AG08395 (cell line): Measurements from ENCODE around the gene PDE7B.
A peak's percentile ranks its signal among the peaks of the same experiment; 100 is the strongest.

ENCODE experiments used
- DNase-seq: peaks from one replicate; pipeline ENCODE4 v3.0.0; 2012; ENCODE audit warnings: mixed read lengths, low spot score

Gene PDE7B

DNA sequence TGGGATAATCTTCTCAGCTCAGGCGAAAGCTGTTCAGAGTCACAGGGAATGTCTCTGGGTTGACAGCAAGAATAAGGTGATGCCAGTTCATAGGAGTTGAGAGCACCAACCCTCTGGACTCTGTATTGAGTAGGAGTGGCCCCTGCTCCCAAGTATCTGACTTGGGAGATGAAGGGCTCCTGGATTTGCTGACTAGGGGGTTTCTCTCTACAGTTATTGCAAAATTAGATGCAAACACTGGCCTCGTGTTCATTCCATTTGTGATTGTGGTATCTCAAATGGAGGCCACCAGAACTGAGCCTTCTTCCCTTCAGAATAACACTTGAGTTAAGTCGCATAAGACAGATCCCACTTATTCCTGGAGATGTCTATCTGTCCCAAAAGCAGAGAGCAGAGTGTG, 135.7 kb downstream of the PDE7B start:
- no peak for DNase-seq

DNA sequence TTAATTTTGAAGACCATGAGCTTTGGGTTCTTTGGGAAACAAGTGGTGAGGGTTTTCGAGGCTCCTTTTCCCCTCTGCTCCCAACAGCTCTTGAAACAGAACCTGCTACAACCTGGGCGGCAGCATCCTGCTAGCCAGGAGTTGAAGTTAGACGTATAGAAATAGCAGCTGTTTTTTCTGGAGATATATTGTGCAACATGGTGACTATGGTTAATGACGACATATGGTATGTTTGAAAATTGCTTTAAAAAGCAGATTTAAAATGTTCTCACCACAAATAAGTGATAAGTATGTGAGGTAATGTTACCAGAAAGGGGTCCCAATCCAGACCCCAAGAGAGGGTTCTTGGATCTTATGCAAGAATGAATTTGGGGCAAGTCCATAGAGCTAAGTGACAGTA, 138.9 kb downstream of the PDE7B start:
- DNase-seq: no peak

DNA sequence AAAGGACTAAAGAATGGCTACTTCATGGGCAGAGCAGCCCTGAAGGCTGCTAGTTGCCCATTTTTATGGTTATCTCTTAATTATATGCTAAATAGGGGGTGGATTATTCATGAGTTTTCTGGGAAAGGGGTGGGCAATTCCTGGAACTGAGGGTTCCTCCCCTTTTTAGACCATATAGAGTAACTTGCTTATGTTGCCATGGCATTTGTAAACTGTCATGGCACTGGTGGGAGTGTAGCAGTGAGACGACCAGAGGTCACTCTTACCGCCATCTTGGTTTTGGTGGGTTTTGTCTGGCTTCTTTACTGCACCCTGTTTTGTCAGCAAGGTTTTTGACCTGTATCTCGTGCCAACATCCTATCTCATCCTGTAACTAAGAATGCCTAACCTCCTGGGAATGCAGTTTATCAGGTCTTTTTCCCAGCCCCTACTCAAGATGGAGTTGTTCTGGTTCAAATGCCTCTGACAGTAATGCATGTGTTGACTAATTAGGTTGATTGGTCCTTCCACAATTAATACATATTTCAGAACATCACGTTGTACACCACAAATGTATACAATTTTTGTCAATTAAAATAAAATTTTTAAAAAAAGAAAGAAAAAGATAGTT, 139.5 kb downstream of the PDE7B start:
- DNase-seq: no peak

DNA sequence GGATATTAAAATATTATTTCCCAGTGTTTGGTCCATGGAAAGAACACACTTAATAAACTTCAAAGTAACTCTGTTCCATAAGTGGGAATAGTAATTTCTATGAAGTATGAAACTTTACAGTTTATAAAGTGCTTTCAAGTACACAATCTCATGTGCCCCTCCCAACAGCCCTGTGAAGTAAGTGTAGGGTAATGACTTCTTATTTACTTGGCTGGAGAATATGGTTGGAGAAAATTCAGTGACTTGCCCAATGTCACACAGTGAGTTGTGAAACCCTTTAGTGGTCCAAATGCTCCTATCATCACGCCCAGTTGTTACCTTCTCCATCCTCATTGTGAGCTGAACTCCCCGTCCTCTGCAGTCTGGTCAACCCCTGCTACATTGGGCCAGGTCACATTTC, 141.2 kb downstream of the PDE7B start:
- no peak for DNase-seq

DNA sequence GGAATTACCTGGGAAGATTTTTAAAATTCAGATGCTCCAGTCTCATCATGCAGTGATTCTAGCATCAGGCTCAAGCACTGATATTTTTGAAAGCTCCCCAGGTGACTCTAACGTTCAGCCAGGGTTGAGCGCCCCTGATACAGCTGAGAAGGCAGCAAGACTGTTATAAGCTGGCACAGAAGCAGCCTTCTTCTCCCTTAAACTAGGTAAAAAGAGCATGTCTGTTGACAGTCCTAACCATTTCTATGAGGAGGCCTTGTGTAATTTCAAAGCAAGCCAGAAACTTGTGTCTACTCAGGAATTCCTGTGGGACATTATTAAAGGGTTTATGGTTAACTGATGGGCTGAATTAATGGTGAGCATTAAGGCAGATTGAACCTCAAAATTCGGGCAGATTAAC, 141.9 kb downstream of the PDE7B start:
- no peak for DNase-seq

DNA sequence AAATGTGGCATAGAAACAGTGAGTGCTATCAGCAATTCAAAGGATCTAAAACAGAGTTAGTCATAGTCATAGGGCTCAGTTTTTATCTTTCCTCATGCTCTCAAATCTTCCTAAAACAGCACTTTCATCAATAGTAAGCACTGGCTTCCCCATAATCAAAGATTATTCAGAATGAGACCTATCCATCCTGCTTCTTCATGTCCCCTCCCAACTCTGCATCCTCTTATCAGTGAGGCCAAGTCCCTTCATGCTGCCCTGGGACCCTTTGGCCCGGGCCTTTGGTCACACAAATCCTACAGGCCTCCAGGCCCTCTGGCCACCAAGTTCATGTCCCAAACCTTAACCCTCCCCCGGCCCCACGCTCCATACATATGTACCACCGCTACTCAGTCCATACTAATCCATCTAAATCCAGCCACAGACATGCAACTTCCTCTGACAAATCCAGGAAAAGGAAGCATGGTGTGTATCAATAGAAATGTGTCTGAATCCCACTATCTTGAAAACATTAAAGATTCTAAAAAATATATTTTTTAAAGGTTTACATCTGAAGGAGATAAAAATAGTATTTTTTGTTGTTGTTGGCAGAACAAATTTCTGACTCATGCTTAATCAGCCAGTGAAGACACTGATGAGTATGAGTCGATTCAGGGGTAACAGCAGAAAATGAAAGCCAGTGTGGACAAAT, 143.5 kb downstream of the PDE7B start:
- DNase-seq: peak; percentile 58

DNA sequence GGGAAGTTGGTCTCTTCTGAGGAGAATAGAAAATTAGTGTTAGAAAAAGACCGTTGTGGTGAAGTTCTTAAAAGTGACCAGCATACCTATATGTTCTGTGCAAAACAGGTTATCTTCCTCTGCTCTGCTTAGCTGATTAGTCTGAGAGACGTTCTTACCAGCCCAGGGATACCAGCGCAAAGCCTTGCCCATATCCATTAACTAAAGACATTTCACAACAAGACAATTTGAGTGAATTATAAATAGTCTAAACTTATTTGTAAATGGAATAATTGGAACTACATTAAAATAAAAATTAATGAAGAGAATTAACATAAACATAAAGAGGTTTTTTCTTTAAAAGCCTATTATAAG, 144.0 kb downstream of the PDE7B start:
- no peak for DNase-seq

DNA sequence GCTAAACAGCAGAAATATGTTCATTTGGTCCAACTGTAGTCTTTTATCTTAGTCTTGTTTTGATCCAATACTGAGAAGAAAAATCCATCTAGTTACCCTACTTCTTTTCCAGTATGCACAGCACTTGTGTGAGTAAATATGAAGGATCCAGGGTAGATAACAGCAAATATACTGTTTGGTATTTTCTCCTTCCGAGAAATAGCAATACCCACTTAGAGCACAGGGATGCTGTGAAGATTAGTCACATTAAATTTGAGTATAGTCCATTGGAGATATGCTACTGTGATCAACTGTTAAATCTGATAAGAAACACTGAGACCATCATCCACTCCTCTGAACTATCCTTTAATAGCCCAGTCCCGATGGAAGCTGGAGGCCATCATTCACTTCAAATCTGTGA, 145.2 kb downstream of the PDE7B start:
- DNase-seq: no peak

DNA sequence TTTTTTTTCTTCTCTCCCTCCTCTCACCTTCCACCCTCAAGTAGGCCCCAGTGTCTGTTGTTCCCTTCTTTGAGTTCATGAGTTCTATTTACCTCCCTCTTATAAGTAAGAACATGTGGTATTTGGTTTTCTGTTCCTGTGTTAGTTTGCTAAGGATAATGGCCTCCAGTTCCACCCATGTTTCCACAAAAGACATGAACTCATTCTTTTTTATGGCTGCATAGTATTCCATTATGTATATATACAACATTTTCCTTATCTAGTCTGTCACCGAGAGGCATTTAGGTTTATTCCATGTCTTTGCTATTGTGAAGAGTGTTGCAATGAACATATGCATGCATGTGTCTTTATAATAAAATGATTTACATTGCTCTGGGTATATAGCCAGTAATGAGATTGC, 147.9 kb downstream of the PDE7B start:
- no peak for DNase-seq

DNA sequence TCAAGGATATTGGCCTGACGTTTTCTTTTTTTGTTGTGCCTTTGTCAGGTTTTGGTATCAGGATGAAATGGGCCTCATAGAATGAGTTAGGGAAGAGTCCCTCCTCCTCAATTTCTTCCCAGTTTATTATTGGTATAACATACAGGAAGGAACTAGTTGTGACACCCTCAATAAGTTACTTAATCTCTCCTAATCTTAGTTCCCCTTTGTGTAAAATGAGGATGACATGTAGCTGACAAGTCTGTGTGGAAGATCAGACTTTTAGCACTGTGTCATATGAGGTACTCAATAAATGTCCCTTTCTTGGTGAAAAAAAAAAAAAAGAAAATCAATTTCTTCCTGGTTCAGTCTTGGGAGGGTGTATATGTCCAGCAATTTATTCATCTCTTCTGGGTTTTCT, 155.8 kb downstream of the PDE7B start:
- DNase-seq: no peak

DNA sequence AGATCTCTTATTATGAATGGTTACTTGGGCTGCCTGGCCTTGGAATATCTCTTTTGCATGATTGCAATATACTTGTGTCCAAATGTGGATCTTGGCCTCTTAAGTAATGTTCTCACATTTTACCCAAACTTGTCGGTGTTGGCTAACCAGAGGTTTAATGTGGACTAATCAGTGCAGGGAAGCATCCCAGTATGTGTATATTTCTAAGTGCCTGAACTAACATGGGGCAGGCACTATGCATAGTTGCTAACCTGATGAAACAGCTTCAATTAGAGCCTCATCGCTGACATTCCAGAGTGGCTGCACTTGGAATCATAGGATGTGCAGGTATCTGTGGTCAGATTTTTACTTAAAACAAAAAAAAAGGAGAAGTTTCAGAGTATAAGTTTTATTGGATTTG, 160.0 kb downstream of the PDE7B start:
- no peak for DNase-seq

DNA sequence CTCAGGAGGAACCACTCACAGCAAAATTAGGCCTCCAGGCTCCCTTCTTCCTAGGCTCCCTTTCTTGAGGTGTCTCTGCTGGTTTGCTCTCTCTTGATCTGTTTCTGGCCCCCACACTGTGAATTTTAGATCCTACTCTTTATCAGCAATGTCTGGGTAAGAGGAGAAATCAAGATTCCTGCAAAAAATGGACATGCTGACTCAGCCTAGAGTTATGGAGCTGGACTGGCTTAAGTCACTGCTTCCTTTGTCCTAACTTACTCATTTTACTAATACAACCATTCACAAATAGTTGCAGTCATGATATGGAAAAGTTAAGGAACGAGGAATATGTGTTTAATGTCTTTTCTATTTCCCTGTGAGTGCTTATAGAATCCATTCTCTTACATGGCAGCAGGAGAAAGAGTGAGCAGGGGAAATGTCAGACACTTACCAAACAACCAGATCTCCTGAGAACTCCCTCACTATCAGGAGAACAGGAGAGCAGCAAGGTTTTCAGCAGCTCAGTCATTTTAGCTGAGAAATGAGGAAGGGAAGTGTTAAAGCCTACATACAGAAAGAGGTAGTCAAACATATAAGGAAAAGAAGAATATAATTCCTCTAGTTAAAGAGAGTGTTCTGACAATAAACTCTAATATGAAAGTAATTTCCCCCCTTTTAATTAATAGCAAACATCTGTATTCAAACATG, 160.8 kb downstream of the PDE7B start:
- DNase-seq: peak; percentile 60

DNA sequence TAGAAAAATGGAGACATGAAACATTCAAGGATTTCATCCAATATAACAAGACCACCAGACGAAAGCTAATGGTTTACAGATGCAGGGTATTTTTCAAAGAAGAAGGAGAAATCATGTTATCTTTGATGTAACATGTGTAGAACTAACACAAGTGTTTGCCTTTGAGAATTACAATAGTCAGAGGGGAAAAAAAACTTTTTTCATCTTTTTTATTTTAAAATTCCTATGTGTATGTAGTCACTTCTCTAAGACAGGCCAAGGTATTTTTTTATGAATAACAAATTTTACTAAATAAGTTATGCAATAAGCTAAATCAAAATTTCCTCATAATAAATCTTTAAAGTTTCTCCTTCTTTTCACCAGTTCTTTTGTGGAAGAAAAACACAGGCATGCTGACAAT, 161.4 kb downstream of the PDE7B start:
- no peak for DNase-seq

DNA sequence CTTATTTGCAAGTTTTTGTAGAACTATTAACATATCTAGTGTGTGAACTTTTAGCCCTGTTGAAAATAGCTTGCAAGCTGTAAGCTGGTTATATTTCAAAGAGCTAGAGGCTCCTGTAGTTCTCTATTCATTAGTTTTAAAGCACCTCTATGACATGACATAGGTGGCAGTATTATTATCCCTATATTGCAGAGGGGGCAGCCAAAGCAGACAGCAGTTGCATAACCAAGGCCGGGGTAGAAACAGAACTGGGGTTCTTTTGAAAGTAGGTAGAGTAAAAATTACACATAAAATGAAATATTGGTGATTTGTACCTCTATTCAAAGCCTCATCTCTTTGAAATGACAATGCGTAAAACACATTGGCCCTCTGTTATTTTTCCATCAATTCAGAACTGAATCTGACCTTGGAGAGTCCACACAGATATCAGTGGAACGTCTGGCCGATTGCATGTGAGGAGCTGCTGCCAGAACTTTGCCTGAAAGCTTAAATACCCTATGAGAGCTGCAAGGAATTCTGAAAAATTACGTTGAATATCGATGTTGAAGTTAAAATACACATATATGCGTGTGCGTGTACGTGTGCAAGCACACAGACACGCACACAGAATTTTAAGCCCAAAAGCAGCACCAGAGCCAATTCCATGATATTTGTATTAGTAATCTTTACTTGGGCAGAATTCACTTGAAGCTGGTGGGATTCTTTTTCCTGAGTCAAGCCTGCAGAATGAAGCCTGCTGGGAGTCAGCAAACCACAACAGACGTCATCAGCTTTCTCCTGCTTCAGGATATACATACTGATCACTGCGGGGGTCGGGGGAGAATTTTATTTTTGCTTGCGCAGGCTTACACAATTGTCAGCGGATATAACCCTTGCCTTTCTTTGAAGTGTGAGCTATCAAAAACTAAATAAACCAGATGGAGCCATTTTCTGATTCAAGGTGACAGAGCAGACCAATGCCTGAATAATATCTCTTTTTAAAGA, 163.2 kb downstream of the PDE7B start:
- peak; percentile 80 for DNase-seq

DNA sequence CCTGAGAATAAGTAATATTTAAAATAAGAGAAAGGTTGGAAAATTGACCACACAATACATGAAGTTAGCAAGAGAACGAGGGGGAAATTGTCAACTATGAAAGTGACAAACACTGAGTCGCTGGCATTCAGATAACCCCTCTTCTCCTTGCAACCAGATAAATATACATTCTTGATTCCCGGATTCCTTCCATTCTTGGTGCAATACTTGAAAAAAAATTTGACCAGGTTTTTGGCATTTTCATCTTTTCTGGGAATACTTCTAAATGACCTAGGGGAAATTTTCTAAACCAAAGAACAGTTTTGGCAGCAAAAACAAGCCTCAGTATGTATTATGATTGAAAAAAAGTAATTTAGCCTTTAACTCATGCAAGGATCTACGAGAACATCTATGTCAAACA, 164.0 kb downstream of the PDE7B start:
- no peak for DNase-seq

DNA sequence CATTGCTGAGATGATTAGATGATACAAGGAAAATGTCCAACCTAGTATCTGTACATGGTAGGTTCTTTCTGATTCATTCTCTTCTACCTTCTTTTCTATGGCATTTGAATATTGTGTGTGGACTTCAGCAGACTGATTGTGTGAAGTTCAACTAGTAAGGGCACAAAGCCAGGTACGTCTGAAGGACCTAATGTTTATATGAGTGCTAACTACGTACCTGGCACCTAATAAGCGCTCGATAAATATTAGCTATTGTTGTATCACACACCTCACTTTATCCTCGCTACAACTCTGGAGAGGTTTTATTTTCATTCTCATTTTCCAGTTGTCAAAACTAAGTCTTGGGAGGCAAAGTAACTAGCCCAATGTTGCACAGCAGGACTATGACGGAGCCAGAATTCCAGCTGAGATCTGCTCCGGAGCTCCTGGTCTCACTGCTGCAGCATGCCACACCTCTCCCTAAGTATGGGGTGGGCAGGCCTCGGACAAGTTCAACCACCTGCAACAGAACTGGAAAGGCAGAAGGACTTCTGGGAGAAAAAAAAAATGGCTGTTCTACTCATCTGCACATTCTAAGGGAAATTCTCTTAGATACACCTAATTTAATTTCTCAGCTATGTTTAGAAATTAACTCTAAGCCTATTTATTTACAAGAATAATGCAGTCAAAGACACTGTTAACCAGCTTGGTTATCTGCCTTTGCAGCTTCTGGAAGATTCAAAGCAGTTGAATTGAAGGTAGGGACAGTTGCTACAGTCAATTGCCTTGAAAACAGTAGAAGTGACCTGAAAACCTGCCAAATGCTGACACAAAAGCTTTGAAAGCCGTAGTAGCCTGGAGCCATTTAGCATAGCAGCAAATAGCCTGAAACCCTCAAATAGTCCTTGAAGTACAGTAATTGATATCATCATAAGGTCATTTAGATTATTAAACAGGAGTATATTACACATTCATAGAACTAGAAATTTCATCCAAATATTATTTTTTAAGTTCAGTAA, 165.0 kb downstream of the PDE7B start:
- DNase-seq: no peak

DNA sequence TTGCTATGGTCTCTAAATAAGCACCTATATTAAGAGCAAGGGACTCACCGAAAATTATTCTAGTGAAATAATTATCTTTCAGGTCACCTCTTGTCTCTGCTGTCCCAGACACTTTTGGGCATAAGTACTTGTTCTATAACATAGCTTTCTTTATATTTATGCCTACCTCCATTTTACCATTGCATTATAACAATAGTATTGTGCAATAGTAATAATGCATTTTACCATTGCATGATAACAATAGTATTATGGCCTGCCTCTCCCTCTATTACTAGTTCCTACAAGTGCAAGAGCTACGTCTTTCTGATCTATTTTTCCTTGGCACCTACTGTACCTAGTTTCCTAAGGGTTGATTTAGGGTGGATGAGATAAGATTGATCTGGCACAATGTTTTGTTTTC, 169.2 kb downstream of the PDE7B start:
- no peak for DNase-seq

DNA sequence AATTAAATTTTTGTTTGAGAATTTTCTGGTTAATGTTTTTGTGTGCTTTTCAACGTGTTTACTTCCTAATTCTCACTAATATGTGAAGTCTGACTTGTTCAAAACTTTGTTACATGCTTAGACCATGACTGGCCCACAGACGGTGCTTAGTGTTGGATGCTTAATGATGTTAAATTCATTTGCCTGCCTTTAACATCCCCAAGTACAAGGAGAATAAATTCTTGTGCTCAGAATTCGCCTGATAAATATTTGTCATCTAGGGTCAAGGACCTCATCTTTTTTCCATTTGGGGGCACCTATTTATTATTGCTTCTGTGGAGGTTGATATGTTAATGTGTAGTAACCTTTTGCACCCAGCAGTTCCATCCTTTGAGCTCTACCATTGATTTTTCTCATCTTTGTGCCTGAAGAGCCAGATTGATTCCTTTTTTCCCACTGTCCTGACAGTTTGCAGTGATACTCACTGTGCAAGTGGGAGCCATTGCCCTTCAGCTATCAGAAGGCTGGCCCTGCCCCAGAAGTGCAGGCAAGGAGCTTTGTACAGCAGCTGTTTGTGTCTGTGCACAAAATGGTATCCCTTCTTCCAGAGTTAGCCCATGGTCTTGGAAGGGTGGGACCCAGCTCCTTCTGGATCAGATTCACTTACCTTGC, 170.8 kb downstream of the PDE7B start:
- DNase-seq: no peak

DNA sequence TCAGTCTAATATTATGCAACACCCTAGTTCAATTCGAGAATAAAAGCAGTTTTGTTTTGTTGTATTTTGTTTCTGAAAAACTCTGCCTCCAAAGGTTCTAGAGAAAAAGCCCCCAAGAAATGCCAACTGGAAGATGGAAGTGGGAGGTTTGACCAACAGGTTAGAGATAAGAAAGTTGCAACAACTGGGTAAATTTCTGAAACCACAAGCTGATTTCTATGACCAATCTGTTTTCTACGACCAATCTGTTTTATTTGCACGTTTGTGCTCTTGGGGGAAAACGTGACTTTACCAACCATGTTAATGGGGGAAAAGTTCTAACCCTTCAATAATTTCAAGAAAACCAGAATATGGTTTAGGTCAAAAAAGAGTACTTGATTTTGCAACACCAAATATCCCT, 173.2 kb downstream of the PDE7B start:
- DNase-seq: no peak

DNA sequence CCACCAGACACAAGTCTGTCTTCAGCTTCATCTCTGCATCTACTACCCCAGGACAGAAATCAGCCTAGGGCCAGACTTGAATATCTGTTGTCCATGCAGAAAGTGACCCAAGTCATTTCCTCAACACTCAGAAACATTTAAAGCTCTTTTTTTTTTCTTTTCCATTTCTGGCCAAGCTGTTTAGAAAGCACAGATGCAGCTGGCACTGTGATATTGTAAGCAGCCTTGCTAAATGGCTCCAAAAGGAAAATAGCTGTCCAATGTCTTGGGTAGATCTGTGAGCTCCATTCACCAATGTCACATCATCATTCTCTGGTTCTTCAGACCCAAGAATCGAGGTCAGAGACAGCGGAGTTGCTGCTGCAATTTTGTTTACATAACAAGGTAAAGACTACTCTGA, 174.2 kb downstream of the PDE7B start:
- DNase-seq: no peak

DNA sequence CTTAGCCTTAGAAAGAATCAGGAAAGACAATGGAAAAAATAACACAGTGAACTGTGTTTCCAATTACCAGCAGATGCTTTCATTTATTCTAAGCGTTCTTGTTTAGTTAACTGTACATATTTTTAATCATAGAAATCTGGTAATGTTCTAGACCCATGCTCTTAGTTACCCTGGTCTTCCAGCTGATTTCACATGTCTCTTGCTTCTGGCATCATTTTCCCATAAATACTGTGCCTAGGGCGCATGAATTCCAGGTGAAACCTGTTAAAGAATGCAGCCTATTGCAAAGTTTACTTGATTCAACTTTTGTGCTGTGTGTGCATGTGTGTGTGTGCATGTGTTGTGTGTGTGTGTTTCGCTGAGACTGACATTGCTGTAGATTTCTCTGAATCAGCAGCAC, 178.6 kb downstream of the PDE7B start:
- no peak for DNase-seq
